ENCODE results near the gene RFX8.

DNA sequence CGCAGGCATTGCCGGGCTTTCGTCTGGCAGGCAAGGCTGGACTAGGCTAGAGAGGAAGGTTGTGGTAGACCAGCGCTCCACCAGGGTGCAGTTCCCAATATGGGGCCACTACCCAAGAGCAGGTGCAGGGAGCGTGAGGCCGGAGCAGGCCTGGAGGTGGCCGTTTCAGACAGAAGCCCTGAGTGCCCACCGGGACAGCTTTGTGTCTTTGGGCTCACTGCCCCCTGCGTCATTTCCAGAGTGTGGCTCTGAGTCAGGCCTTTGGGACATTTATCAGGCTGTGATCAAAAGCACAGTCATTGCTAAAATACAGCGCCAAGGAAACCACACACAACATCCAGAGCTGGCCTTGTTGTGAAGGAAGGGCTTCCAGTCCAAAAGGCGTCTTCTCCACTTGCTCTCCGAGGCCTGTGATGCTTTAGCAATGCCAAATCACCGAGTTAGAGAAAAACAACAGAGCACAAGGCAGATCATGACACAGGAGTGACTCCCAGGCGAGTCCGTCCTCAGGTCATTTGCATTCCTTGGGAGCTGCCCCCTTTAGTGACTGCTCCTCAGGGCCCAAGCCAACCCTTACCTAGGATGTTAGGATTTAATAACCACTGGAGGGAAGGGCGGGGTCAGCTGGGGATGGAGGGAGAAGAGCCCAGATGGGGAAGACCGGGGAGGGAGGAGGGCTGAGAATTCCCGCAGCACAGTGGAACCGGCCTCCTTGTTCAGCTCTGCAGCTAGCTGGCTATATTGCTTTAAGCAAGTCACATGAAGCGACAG is 42.3 kb downstream of the RFX8 start:
- TF ChIP-seq, protein P1, sequence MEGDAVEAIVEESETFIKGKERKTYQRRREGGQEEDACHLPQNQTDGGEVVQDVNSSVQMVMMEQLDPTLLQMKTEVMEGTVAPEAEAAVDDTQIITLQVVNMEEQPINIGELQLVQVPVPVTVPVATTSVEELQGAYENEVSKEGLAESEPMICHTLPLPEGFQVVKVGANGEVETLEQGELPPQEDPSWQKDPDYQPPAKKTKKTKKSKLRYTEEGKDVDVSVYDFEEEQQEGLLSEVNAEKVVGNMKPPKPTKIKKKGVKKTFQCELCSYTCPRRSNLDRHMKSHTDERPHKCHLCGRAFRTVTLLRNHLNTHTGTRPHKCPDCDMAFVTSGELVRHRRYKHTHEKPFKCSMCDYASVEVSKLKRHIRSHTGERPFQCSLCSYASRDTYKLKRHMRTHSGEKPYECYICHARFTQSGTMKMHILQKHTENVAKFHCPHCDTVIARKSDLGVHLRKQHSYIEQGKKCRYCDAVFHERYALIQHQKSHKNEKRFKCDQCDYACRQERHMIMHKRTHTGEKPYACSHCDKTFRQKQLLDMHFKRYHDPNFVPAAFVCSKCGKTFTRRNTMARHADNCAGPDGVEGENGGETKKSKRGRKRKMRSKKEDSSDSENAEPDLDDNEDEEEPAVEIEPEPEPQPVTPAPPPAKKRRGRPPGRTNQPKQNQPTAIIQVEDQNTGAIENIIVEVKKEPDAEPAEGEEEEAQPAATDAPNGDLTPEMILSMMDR (IDR thresholded peaks at IDR 0.05; ENCODE audit: borderline replicate concordance, extremely low read depth, low read length, poor library complexity, severe bottlenecking): no peak
- no peak for TF ChIP-seq EZH2 (IDR thresholded peaks at IDR 0.05; ENCODE audit: borderline replicate concordance, low read depth, low read length, severe bottlenecking)

Data from DND-41 (cell line).